Mucosa of stomach (tissue), 1 donor: ENCODE measurements around the gene TIRAP.
A peak's percentile ranks its signal among the peaks of the same experiment; 100 is the strongest.
"Not testable (repeated sequence)": the region's sequence is repeated elsewhere in the genome, so short reads cannot be mapped to it uniquely, and the experiment has no call there.

ENCODE experiments used
- H3K27me3 ChIP-seq: one replicate; pipeline ENCODE4 v1.7.0; 2013; ENCODE audit warnings: mild to moderate bottlenecking, low read length; ENCODE audit not compliant: control insufficient read depth, insufficient read depth
- H3K36me3 ChIP-seq: one replicate; pipeline ENCODE4 v1.7.0; 2013; ENCODE audit warnings: low read length; ENCODE audit not compliant: control insufficient read depth, insufficient read depth
- H3K4me1 ChIP-seq: one replicate; pipeline ENCODE4 v1.7.0; 2013; ENCODE audit warnings: mild to moderate bottlenecking, low read length; ENCODE audit not compliant: control insufficient read depth, insufficient read depth
- H3K4me3 ChIP-seq: one replicate; pipeline ENCODE4 v1.7.0; 2013; ENCODE audit warnings: low read length
- H3K9ac ChIP-seq: one replicate; pipeline ENCODE4 v1.7.0; 2013; ENCODE audit warnings: mild to moderate bottlenecking, low read length, moderate library complexity
- H3K9me3 ChIP-seq: one replicate; pipeline ENCODE4 v1.7.0; 2013; ENCODE audit warnings: mild to moderate bottlenecking, low read length, moderate library complexity; ENCODE audit not compliant: control insufficient read depth
- donor health status: Pancreatic carcinoma.

The TIRAP gene

GRCh38 chr11:126282736-126283591 lies at the start of gene TIRAP:
Gene TIRAP (plus strand): TSS chr11:126283093. CDS start chr11:126290895, 7,802 bp downstream.
- Histone ChIP-seq H3K4me1 (peaks cover 12% of the 10 kb centered on the region), H3K4me3 (peak within 1 kb of the TSS; percentile 87), H3K36me3 (no peaks in the 10 kb centered on the region), H3K9ac (peak within 1 kb of the TSS; percentile 80), H3K27me3 (no peaks in the 10 kb centered on the region), H3K9me3 (no peaks in the 10 kb centered on the region)

GRCh38 chr11:126233391-126233790 lies 49.5 kb upstream of the TIRAP start:
- peaks cover 8% of the 10 kb centered on the region for H3K36me3 ChIP-seq
- no peaks in the 10 kb centered on the region for H3K9me3 ChIP-seq
- H3K27me3 ChIP-seq, result no peaks in the 10 kb centered on the region
- H3K9ac ChIP-seq, result no peak overlapping the region
- H3K4me3 ChIP-seq, result no peak overlapping the region
- no peaks in the 10 kb centered on the region for H3K4me1 ChIP-seq

- H3K36me3 ChIP-seq, result peaks cover 7% of the 10 kb centered on the region
- no peaks in the 10 kb centered on the region for H3K27me3 ChIP-seq
- H3K4me3 ChIP-seq, result no peak overlapping the region
- no peak overlapping the region for H3K9ac ChIP-seq
- H3K4me1 ChIP-seq, result no peaks in the 10 kb centered on the region
- no peaks in the 10 kb centered on the region for H3K9me3 ChIP-seq
These were observed 36.3 kb upstream of the TIRAP start for GRCh38 chr11:126246636-126247035.

GRCh38 chr11:126253265-126253664 lies 29.6 kb upstream of the TIRAP start:
- Histone ChIP-seq H3K27me3 (no peaks in the 10 kb centered on the region), H3K9me3 (no peaks in the 10 kb centered on the region), H3K9ac (no peak overlapping the region), H3K4me3 (no peak overlapping the region), H3K36me3 (no peaks in the 10 kb centered on the region), H3K4me1 (peaks cover 13% of the 10 kb centered on the region)

- no peaks in the 10 kb centered on the region for H3K9me3 ChIP-seq
- no peaks in the 10 kb centered on the region for H3K36me3 ChIP-seq
- no peak overlapping the region for H3K9ac ChIP-seq
- H3K27me3 ChIP-seq, result no peaks in the 10 kb centered on the region
- H3K4me3 ChIP-seq, result no peak overlapping the region
- H3K4me1 ChIP-seq, result peaks cover 13% of the 10 kb centered on the region
These were observed 28.1 kb upstream of the TIRAP start for GRCh38 chr11:126254819-126255218.

- H3K4me3 ChIP-seq, H3K9ac ChIP-seq, H3K9me3 ChIP-seq, H3K27me3 ChIP-seq, H3K36me3 ChIP-seq: not testable (repeated sequence)
- peaks cover 13% of the 10 kb centered on the region for H3K4me1 ChIP-seq
These were observed 27.4 kb upstream of the TIRAP start for GRCh38 chr11:126255507-126255906.

- H3K9me3 ChIP-seq, result no peaks in the 10 kb centered on the region
- no peaks in the 10 kb centered on the region for H3K36me3 ChIP-seq
- no peak overlapping the region for H3K9ac ChIP-seq
- no peak overlapping the region for H3K4me3 ChIP-seq
- H3K27me3 ChIP-seq, result no peaks in the 10 kb centered on the region
- peaks cover 13% of the 10 kb centered on the region for H3K4me1 ChIP-seq
These were observed 26.7 kb upstream of the TIRAP start for GRCh38 chr11:126256216-126256615.

GRCh38 chr11:126257144-126257543 lies 25.7 kb upstream of the TIRAP start:
- Histone ChIP-seq H3K36me3 (peaks cover 2% of the 10 kb centered on the region), H3K9ac (no peak overlapping the region), H3K9me3 (no peaks in the 10 kb centered on the region)

GRCh38 chr11:126257764-126258163 lies 25.1 kb upstream of the TIRAP start:
- Histone ChIP-seq H3K36me3 (peaks cover 4% of the 10 kb centered on the region), H3K27me3 (no peaks in the 10 kb centered on the region), H3K4me1 (peaks cover 8% of the 10 kb centered on the region), H3K9ac (no peak overlapping the region), H3K9me3 (no peaks in the 10 kb centered on the region), H3K4me3 (no peak overlapping the region)

More at GRCh38 chr11:126257144-126257543, 25.7 kb upstream of the TIRAP start:
- H3K4me3 ChIP-seq, result no peak overlapping the region
- no peaks in the 10 kb centered on the region for H3K27me3 ChIP-seq
- H3K4me1 ChIP-seq, result peaks cover 13% of the 10 kb centered on the region

- Histone ChIP-seq H3K27me3 (no peaks in the 10 kb centered on the region), H3K4me1 (peaks cover under 1% of the 10 kb centered on the region), H3K36me3 (peaks cover 28% of the 10 kb centered on the region), H3K4me3 (no peak overlapping the region), H3K9me3 (no peaks in the 10 kb centered on the region), H3K9ac (no peak overlapping the region)
These were observed 20.7 kb upstream of the TIRAP start for GRCh38 chr11:126262216-126262615.

GRCh38 chr11:126263489-126263888 lies 19.4 kb upstream of the TIRAP start:
- Histone ChIP-seq H3K4me3 (no peak overlapping the region), H3K9me3 (no peaks in the 10 kb centered on the region), H3K36me3 (peaks cover 28% of the 10 kb centered on the region), H3K4me1 (peaks cover 9% of the 10 kb centered on the region), H3K27me3 (no peaks in the 10 kb centered on the region), H3K9ac (no peak overlapping the region)

- Histone ChIP-seq H3K36me3 (peaks cover 28% of the 10 kb centered on the region), H3K4me3 (no peak overlapping the region), H3K9ac (no peak overlapping the region), H3K27me3 (no peaks in the 10 kb centered on the region), H3K9me3 (no peaks in the 10 kb centered on the region), H3K4me1 (peaks cover 9% of the 10 kb centered on the region)
These were observed 17.1 kb upstream of the TIRAP start for GRCh38 chr11:126265811-126266210.
